Urothelium cell line (cell line): ENCODE data around the gene TNFAIP1.

Source experiments
- DNase-seq: peaks from one replicate; pipeline ENCODE4 v3.0.0; 2011; ENCODE audit warnings: low spot score, mixed read lengths
- FAIRE-seq: peaks from 2 replicates; lab custom pipeline; 2011; peaks lifted over from hg19 to GRCh38; lab: Jason Lieb, UNC

The TNFAIP1 gene

DNA sequence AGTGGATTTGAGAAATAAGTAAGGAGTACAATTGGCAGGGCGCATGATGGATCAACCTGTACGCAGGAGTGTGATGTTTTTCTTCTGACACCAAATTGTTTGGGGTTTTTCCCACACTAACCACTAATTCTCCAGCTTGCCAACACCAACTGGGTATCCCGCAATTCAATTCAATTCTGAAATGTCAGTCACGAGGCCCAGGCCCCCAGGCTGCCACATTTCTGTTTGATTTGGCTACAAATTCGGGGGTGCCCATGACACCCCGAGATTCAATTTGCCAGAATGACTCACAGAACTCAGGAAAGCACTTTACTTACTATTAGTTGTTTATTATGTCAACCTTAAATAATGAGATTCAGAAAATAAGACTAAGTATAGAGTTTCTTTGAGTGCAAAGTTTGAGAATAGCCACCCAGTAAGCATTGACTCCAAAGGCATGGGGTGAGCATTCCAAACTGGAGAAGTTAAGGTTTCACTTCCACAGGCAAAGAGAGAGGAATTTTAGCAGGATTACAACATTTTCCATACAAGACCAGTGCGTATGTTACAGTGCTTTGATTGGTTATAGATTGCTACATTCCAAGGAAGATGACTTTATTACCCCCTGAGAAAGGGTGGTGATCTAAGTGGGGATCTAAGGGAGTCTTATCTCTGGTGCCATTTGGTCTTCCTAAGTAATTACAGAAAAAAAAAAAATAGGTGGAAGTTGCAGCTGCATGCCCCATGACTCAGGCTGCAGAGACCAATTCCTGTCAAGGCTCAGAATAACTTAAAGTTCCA lies 59.0 kb downstream of the TNFAIP1 start:
- DNase-seq: no peak
- FAIRE-seq: no peak

DNA sequence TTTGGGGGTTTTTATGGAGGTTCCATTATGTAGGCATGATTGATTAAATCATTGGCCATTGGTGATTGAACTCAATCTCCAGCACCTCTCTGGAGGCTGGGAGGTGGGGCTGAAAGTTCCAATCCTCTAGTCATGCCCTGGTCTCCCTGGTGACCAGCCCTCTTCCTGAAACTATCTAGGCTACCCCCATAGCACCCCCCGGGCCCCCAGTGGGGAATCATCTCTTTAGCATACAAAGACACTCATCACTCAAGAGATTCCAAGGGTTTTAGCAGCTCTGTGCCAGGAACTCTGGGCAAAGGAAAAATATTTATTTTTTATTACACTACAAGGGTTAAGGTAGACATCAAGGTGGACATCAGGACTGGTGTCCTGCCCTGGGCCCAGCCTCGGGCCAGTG lies 59.9 kb downstream of the TNFAIP1 start:
- no peak for DNase-seq
- FAIRE-seq: no peak

GRCh38 chr17:28395968-28396367 lies 60.4 kb downstream of the TNFAIP1 start:
- no peak for FAIRE-seq

More at GRCh38 chr17:28395968-28396367, 60.4 kb downstream of the TNFAIP1 start:
- no peak for DNase-seq
